Naive thymus-derived CD4-positive, alpha-beta T cell (primary cell): ENCODE measurements around the gene SHISA7. TPM values are rescaled to one million over a fixed set of nuclear protein-coding genes. Genes with fewer than 3 reads are reported as not detected.

Source experiments
- ATAC-seq: fragments of 150-1000 bp; cut with Tn5 transposase; 2 replicates; pipeline ENCODE4 v1.10.0; 2021; ENCODE audit warnings: mild to moderate bottlenecking, moderate library complexity
- CTCF ChIA-PET: fragments of 350-600 bp; sonication (Branson Sonifier 250); formaldehyde crosslinking; loops from one replicate; lab custom pipeline; 2021; ENCODE audit warnings: antibody characterized with exemption; lab: Charles Lee
- POLR2A ChIA-PET: fragments of 350-600 bp; sonication (Branson Sonifier 250); formaldehyde crosslinking; loops from one replicate; lab custom pipeline; 2021; ENCODE audit warnings: antibody characterized with exemption, inconsistent platforms; lab: Charles Lee
- DNase-seq, 9 donors: peaks; one replicate each; pipeline versions ENCODE4 v3.0.0 to v3.0.0-alpha.2; 2020 to 2022; ENCODE audit warnings: mixed read lengths in 1 of 9
- H3K27ac ChIP-seq: one replicate; pipeline ENCODE4 v1.7.0; 2013; ENCODE audit warnings: mild to moderate bottlenecking, low read depth, low read length, moderate library complexity
- H3K27me3 ChIP-seq, 2 donors: one replicate each; pipeline ENCODE4 v1.7.0; 2013; ENCODE audit warnings: low read length in 2 of 2, mild to moderate bottlenecking in 2 of 2, moderate library complexity in 2 of 2; ENCODE audit not compliant: control insufficient read depth in 2 of 2, insufficient read depth in 2 of 2
- H3K36me3 ChIP-seq, 3 experiments: 1 replicate in 2 of 3; 2 replicates in 1 of 3; pipeline ENCODE4 v1.7.0; 2013; ENCODE audit warnings: low read length in 3 of 3, mild to moderate bottlenecking in 3 of 3, moderate library complexity in 1 of 3; ENCODE audit not compliant: insufficient read depth in 3 of 3, control insufficient read depth in 2 of 3
- H3K4me1 ChIP-seq, 2 donors: one replicate each; pipeline ENCODE4 v1.7.0; 2013; ENCODE audit warnings: low read length in 2 of 2, mild to moderate bottlenecking in 2 of 2, moderate library complexity in 1 of 2; ENCODE audit not compliant: control insufficient read depth in 2 of 2, insufficient read depth in 2 of 2
- H3K4me3 ChIP-seq: 2 replicates; pipeline ENCODE4 v1.7.0; 2013; ENCODE audit warnings: mild to moderate bottlenecking, low read length
- H3K9me3 ChIP-seq, 3 experiments: 1 replicate in 2 of 3; 2 replicates in 1 of 3; pipeline ENCODE4 v1.7.0; 2013; ENCODE audit warnings: low read length in 3 of 3; ENCODE audit not compliant: control insufficient read depth in 2 of 3
- H3K27ac Mint-ChIP-seq, 9 donors: one replicate each; pipeline ENCODE4 v1.8.0; 2020 to 2022; ENCODE audit warnings: mixed read lengths in 9 of 9, mild to moderate bottlenecking in 8 of 9, moderate library complexity in 5 of 9, inconsistent platforms in 2 of 9
- H3K27me3 Mint-ChIP-seq, 5 donors: one replicate each; pipeline ENCODE4 v1.8.0; 2021 to 2022; ENCODE audit warnings: mixed read lengths in 5 of 5, mild to moderate bottlenecking in 1 of 5
- H3K36me3 Mint-ChIP-seq, 5 donors: one replicate each; pipeline ENCODE4 v1.8.0; 2020 to 2022; ENCODE audit warnings: mixed read lengths in 5 of 5, mild to moderate bottlenecking in 3 of 5, inconsistent platforms in 1 of 5
- H3K4me1 Mint-ChIP-seq, 7 donors: one replicate each; pipeline ENCODE4 v1.8.0; 2020 to 2022; ENCODE audit warnings: mixed read lengths in 7 of 7, mild to moderate bottlenecking in 3 of 7, inconsistent platforms in 1 of 7
- H3K4me3 Mint-ChIP-seq, 10 donors: one replicate each; pipeline ENCODE4 v1.8.0; 2020 to 2022; ENCODE audit warnings: mild to moderate bottlenecking in 10 of 10, mixed read lengths in 10 of 10, moderate library complexity in 6 of 10, inconsistent platforms in 2 of 10
- H3K9me3 Mint-ChIP-seq, 11 donors: one replicate each; pipeline ENCODE4 v1.8.0; 2020 to 2022; ENCODE audit warnings: mixed read lengths in 11 of 11, mild to moderate bottlenecking in 4 of 11, inconsistent platforms in 1 of 11, moderate library complexity in 1 of 11
- intact Hi-C, 2 donors: fragments of 100-400 bp; cut with micrococcal nuclease; formaldehyde crosslinking; loops; one replicate each; pipeline ENCODE4 v1.15.1; 2023
- polyA plus RNA-seq, 2 donors: library from polyadenylated mRNA; unstranded; fragments of 300-500 nt; fragmentation: Illumina TruSeq; gene quantifications; one replicate each; pipeline ENCODE4 v1.2.3, GENCODE V29; 2021
- total RNA-seq, 6 experiments: library from RNA in 5 of 6; stranded (reverse) in 5 of 6; gene quantifications; 1 replicate in 5 of 6; 2 replicates in 1 of 6; pipeline ENCODE4 v1.2.3 and lab custom pipeline; 2021 to 2026

Gene SHISA7
- total and polyA plus RNA-seq, 7 experiments from 2014 or later: not detected

GRCh38 chr19:55439052-55439451, 4.0 kb downstream of the SHISA7 start:
- Histone ChIP-seq H3K27me3 (peaks cover 8 to 32% of the 10 kb centered on the region in 2 donors), H3K4me3 (no peak overlapping the region), H3K4me1 (peaks cover 7 to 23% of the 10 kb centered on the region in 2 donors), H3K27ac (no peak overlapping the region), H3K9me3 (no peaks in the 10 kb centered on the region), H3K36me3 (no peaks in the 10 kb centered on the region)
- no peak for DNase-seq
- Mint-ChIP-seq H3K36me3 (peaks cover 0 to 19% (median 0%) of the 10 kb centered on the region in 5 donors), H3K4me1 (peaks cover 11 to 34% (median 27%) of the 10 kb centered on the region in 7 donors), H3K9me3 (peaks cover 0 to 8% (median 0%) of the 10 kb centered on the region in 11 donors), H3K27ac (no peak overlapping the region), H3K27me3 (peaks cover 47 to 60% (median 55%) of the 10 kb centered on the region in 5 donors), H3K4me3 (peak overlapping the region in 1 of 10 donors; percentile 44)
- ChIA-PET CTCF (interaction anchor here (0.7 kb wide), 1 partner anchor 19 kb away, joined by 3 read pairs; no protein-coding TSS in a partner anchor), POLR2A (interaction anchor here (1.1 kb wide), 1 partner anchor 14 kb away, joined by 3 read pairs; no protein-coding TSS in a partner anchor)
- ATAC-seq: no peak
- intact Hi-C loops: no loop called here

GRCh38 chr19:55437410-55437809, 5.7 kb downstream of the SHISA7 start:
- DNase-seq (peak in 1 of 9 donors; percentile 48), ATAC-seq (peak; percentile 47)
- ChIA-PET POLR2A (no interaction called here), CTCF (interaction anchor here (0.6 kb wide), 1 partner anchor 24 kb away, joined by 3 read pairs; no protein-coding TSS in a partner anchor)
- H3K36me3 Mint-ChIP-seq: peaks cover 0 to 19% (median 0%) of the 10 kb centered on the region in 5 donors
- H3K4me3 Mint-ChIP-seq: no peak overlapping the region
- H3K27me3 Mint-ChIP-seq: peaks cover 43 to 51% (median 45%) of the 10 kb centered on the region in 5 donors
- Histone ChIP-seq H3K4me3 (no peak overlapping the region), H3K27ac (no peak overlapping the region), H3K27me3 (peaks cover 8 to 34% of the 10 kb centered on the region in 2 donors), H3K36me3 (no peaks in the 10 kb centered on the region), H3K4me1 (peaks cover 7 to 23% of the 10 kb centered on the region in 2 donors), H3K9me3 (no peaks in the 10 kb centered on the region)
- peaks cover 9 to 22% (median 19%) of the 10 kb centered on the region in 7 donors for H3K4me1 Mint-ChIP-seq
- H3K27ac Mint-ChIP-seq: no peak overlapping the region
- intact Hi-C loops: no loop called here
- peaks cover 0 to 8% (median 0%) of the 10 kb centered on the region in 11 donors for H3K9me3 Mint-ChIP-seq

DNA sequence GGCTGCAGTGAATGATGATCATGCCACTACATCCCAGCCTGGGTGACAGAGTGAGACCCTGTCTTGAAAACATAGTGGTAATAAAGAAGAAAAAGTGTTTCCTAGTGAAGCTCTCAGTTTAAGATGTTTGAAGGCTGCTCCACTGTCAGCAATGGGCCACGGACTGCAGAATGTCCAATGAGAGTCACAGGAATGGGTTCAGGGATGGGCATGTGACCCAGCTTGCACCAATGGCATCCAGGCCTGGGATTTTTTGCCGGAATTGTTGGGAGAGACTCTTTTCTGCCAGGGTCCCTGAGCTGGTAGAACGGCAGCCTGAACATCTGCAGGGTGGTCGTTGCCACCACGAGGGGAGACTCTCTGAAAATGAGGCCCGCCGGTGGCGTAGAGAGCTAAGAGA, 6.3 kb downstream of the SHISA7 start:
- intact Hi-C loops: no loop called here

DNA sequence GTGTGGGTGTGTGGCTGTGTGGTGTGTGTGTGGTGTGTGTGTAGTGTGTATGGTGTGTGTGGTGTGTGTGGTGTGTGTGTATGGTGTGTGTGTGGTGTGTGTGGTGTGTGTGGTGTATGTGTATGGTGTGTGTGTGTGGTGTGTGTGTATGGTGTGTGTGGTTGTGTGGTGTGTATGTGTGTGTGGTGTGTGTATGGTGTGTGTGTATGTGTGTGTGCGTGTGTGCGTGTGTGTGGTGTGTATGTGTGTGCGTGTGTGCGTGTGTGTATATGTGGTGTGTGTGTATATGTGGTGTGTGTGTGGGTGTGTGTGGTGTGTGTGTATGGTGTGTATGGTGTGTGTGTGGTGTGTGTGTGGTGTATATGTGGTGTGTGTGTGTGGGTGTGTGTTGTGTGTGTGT, 8.1 kb downstream of the SHISA7 start:
- no peaks in the 10 kb centered on the region for H3K4me1 ChIP-seq
- Mint-ChIP-seq H3K4me1 (peaks cover 0 to 9% (median 6%) of the 10 kb centered on the region in 7 donors), H3K9me3 (peaks cover 0 to 11% (median 5%) of the 10 kb centered on the region in 11 donors), H3K4me3 (no peak overlapping the region), H3K27ac (no peak overlapping the region), H3K27me3 (peaks cover 39 to 56% (median 49%) of the 10 kb centered on the region in 5 donors), H3K36me3 (peaks cover 0 to 10% (median 0%) of the 10 kb centered on the region in 5 donors)
- H3K27ac ChIP-seq: no peak overlapping the region
- DNase-seq: no peak
- CTCF ChIA-PET: no interaction called here
- intact Hi-C loops: no loop called here
- POLR2A ChIA-PET: no interaction called here
- ATAC-seq: no peak
- no peak overlapping the region for H3K4me3 ChIP-seq
- peaks cover 5 to 18% of the 10 kb centered on the region in 2 donors for H3K27me3 ChIP-seq
- no peaks in the 10 kb centered on the region for H3K36me3 ChIP-seq
- no peaks in the 10 kb centered on the region for H3K9me3 ChIP-seq

More for the DNA sequence above, 6.3 kb downstream of the SHISA7 start:
- ChIA-PET CTCF (interaction anchor here (0.6 kb wide), 1 partner anchor 25 kb away, joined by 3 read pairs; no protein-coding TSS in a partner anchor), POLR2A (no interaction called here)
- Mint-ChIP-seq H3K9me3 (peaks cover 0 to 8% (median 1%) of the 10 kb centered on the region in 11 donors), H3K4me1 (peaks cover 9 to 21% (median 19%) of the 10 kb centered on the region in 7 donors), H3K27ac (peak overlapping the region in 2 of 9 donors; percentile 5 to 23), H3K4me3 (no peak overlapping the region), H3K36me3 (peaks cover 0 to 19% (median 0%) of the 10 kb centered on the region in 5 donors), H3K27me3 (peaks cover 46 to 56% (median 48%) of the 10 kb centered on the region in 5 donors)
- no peaks in the 10 kb centered on the region for H3K9me3 ChIP-seq
- no peak overlapping the region for H3K27ac ChIP-seq
- ATAC-seq: no peak
- H3K27me3 ChIP-seq: peaks cover 8 to 34% of the 10 kb centered on the region in 2 donors
- peaks cover 7 to 18% of the 10 kb centered on the region in 2 donors for H3K4me1 ChIP-seq
- no peak overlapping the region for H3K4me3 ChIP-seq
- no peaks in the 10 kb centered on the region for H3K36me3 ChIP-seq
- no peak for DNase-seq

DNA sequence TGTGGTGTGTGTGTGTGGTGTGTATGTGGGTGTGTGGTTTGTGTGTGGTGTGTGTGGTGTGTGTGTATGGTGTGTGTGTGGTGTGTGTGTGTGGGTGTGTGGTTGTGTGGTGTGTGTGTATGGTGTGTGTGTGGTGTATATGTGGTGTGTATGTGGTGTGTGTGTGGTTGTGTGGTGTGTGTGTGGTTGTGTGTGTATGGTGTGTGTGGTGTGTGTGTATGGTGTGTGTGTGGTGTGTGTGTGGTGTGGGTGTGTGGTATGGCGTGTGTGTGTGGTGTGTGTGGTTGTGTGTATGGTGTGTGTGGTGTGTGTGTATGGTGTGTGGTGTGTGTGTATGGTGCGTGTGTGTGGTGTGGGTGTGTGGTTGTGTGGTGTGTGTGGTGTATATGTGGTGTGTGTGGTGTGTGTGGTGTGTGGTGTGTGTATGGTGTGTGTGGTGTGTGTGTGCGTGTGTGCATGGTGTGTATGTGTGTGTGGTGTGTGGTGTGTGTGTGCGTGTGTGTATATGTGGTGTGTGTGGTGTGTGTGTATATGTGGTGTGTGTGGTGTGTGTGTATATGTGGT, 8.7 kb downstream of the SHISA7 start:
- Mint-ChIP-seq H3K9me3 (peaks cover 0 to 11% (median 5%) of the 10 kb centered on the region in 11 donors), H3K27me3 (peaks cover 33 to 56% (median 47%) of the 10 kb centered on the region in 5 donors), H3K27ac (no peak overlapping the region), H3K36me3 (peaks cover 0 to 7% (median 0%) of the 10 kb centered on the region in 5 donors), H3K4me1 (peaks cover 0 to 7% (median 0%) of the 10 kb centered on the region in 7 donors), H3K4me3 (no peak overlapping the region)
- H3K9me3 ChIP-seq: no peaks in the 10 kb centered on the region
- H3K4me3 ChIP-seq: no peak overlapping the region
- no peak for DNase-seq
- ATAC-seq: no peak
- no peak overlapping the region for H3K27ac ChIP-seq
- H3K36me3 ChIP-seq: no peaks in the 10 kb centered on the region
- POLR2A ChIA-PET: no interaction called here
- H3K4me1 ChIP-seq: no peaks in the 10 kb centered on the region
- peaks cover 5 to 17% of the 10 kb centered on the region in 2 donors for H3K27me3 ChIP-seq
- CTCF ChIA-PET: no interaction called here
- intact Hi-C loops: no loop called here

- Mint-ChIP-seq H3K27me3 (peaks cover 29 to 48% (median 47%) of the 10 kb centered on the region in 5 donors), H3K4me1 (peaks cover 0 to 6% (median 0%) of the 10 kb centered on the region in 7 donors), H3K9me3 (peaks cover 0 to 9% (median 4%) of the 10 kb centered on the region in 11 donors), H3K4me3 (no peak overlapping the region), H3K27ac (no peak overlapping the region), H3K36me3 (peaks cover 0 to 4% (median 0%) of the 10 kb centered on the region in 5 donors)
- peaks cover 0 to 7% of the 10 kb centered on the region in 2 donors for H3K27me3 ChIP-seq
- H3K36me3 ChIP-seq: no peaks in the 10 kb centered on the region
- intact Hi-C loops: no loop called here
- H3K9me3 ChIP-seq: no peaks in the 10 kb centered on the region
- H3K4me3 ChIP-seq: no peak overlapping the region
- ATAC-seq (no peak), DNase-seq (no peak)
- POLR2A ChIA-PET: no interaction called here
- H3K4me1 ChIP-seq: no peaks in the 10 kb centered on the region
- no peak overlapping the region for H3K27ac ChIP-seq
- CTCF ChIA-PET: no interaction called here
Observed at GRCh38 chr19:55433292-55433691, 9.8 kb downstream of the SHISA7 start.
